Astrocyte (in vitro differentiated cells and primary cell): ENCODE data around the gene TPM4. TPM values are rescaled to one million over a fixed set of nuclear protein-coding genes. Genes with fewer than 3 reads are reported as not detected.

Experiments
- DNase-seq: peaks from one replicate; pipeline ENCODE4 v3.0.0-alpha.2; 2010; ENCODE audit warnings: low read depth
- FAIRE-seq: peaks from 2 replicates; lab custom pipeline; 2011; peaks lifted over from hg19 to GRCh38; lab: Jason Lieb, UNC
- H2AFZ ChIP-seq: 2 replicates; pipeline ENCODE4 v1.6.0; 2012; ENCODE audit warnings: low read depth, low read length, inconsistent platforms
- H3K27ac ChIP-seq: 2 replicates; pipeline ENCODE4 v1.5.1; 2011; ENCODE audit warnings: low read depth, low read length, inconsistent platforms
- H3K27me3 ChIP-seq: 2 replicates; pipeline ENCODE4 v1.6.0; 2011; ENCODE audit warnings: low read length, inconsistent platforms; ENCODE audit not compliant: insufficient read depth
- H3K36me3 ChIP-seq: 2 replicates; pipeline ENCODE4 v1.5.1; 2011; ENCODE audit warnings: low read length, inconsistent platforms; ENCODE audit not compliant: insufficient read depth
- H3K4me1 ChIP-seq: 2 replicates; pipeline ENCODE4 v1.5.1; 2011; ENCODE audit warnings: low read length, inconsistent platforms; ENCODE audit not compliant: insufficient read depth
- H3K4me2 ChIP-seq: 2 replicates; pipeline ENCODE4 v1.6.0; 2012; ENCODE audit warnings: low read length, inconsistent platforms
- H3K4me3 ChIP-seq: 2 replicates; pipeline ENCODE4 v1.5.1; 2011; ENCODE audit warnings: low read depth, mild to moderate bottlenecking, low read length, inconsistent platforms; ENCODE audit not compliant: insufficient read depth
- H3K79me2 ChIP-seq: 2 replicates; pipeline ENCODE4 v1.6.0; 2012; ENCODE audit warnings: mild to moderate bottlenecking, low read length, inconsistent platforms; ENCODE audit not compliant: insufficient read depth
- H3K9ac ChIP-seq: 2 replicates; pipeline ENCODE4 v1.6.0; 2012; ENCODE audit warnings: mild to moderate bottlenecking, low read length, inconsistent platforms
- H3K9me3 ChIP-seq: 2 replicates; pipeline ENCODE4 v1.5.1; 2012; ENCODE audit warnings: low read depth, mild to moderate bottlenecking, low read length, inconsistent platforms; ENCODE audit not compliant: insufficient read depth
- H4K20me1 ChIP-seq: 2 replicates; pipeline ENCODE4 v1.6.0; 2012; ENCODE audit warnings: low read length, inconsistent platforms; ENCODE audit not compliant: insufficient read depth
- H3K27ac Mint-ChIP-seq: one replicate; pipeline ENCODE4 v1.8.0; 2021; ENCODE audit warnings: mild to moderate bottlenecking, mixed read lengths; ENCODE audit not compliant: unreplicated experiment
- H3K27me3 Mint-ChIP-seq: one replicate; pipeline ENCODE4 v1.8.0; 2021; ENCODE audit warnings: low read depth, mixed read lengths; ENCODE audit not compliant: unreplicated experiment
- H3K36me3 Mint-ChIP-seq: one replicate; pipeline ENCODE4 v1.8.0; 2021; ENCODE audit warnings: low read depth, mixed read lengths; ENCODE audit not compliant: unreplicated experiment
- H3K4me1 Mint-ChIP-seq: one replicate; pipeline ENCODE4 v1.8.0; 2021; ENCODE audit warnings: low read depth, mixed read lengths; ENCODE audit not compliant: unreplicated experiment
- H3K4me3 Mint-ChIP-seq: one replicate; pipeline ENCODE4 v1.8.0; 2021; ENCODE audit warnings: mild to moderate bottlenecking, moderate library complexity, mixed read lengths; ENCODE audit not compliant: unreplicated experiment
- H3K9me3 Mint-ChIP-seq: one replicate; pipeline ENCODE4 v1.8.0; 2021; ENCODE audit warnings: mild to moderate bottlenecking, mixed read lengths; ENCODE audit not compliant: unreplicated experiment
- CTCF ChIP-seq: IDR thresholded peaks from 2 replicates; pipeline ENCODE4 v1.5.1; 2011; ENCODE audit warnings: low read depth, mild to moderate bottlenecking, inconsistent platforms, low read length, moderate library complexity; ENCODE audit not compliant: insufficient read depth
- EZH2 ChIP-seq: IDR thresholded peaks from 2 replicates; pipeline ENCODE4 v1.6.1; 2012; ENCODE audit warnings: mild to moderate bottlenecking, low read length, inconsistent platforms; ENCODE audit not compliant: insufficient read depth
- total RNA-seq: library from RNA; stranded (reverse); gene quantifications from 2 replicates; pipeline ENCODE4 v1.2.1, GENCODE V29; 2021

Gene TPM4
- total RNA-seq, 1 donor from 2014 or later = 811 TPM

GRCh38 chr19:16131648-16132047 lies 55.4 kb downstream of the TPM4 start:
- Mint-ChIP-seq H3K27ac (no peak overlapping the region), H3K36me3 (peaks cover 35% of the 10 kb centered on the region), H3K9me3 (peaks cover 3% of the 10 kb centered on the region), H3K4me3 (no peak overlapping the region), H3K27me3 (no peaks in the 10 kb centered on the region), H3K4me1 (no peaks in the 10 kb centered on the region)
- Histone ChIP-seq H3K9ac (no peak overlapping the region), H3K27me3 (no peaks in the 10 kb centered on the region), H3K79me2 (no peaks in the 10 kb centered on the region), H3K4me2 (no peak overlapping the region), H3K9me3 (no peaks in the 10 kb centered on the region), H3K4me3 (no peak overlapping the region), H4K20me1 (peaks cover 19% of the 10 kb centered on the region), H3K4me1 (no peaks in the 10 kb centered on the region), H2AFZ (no peak overlapping the region), H3K36me3 (peaks cover 19% of the 10 kb centered on the region), H3K27ac (no peak overlapping the region)
- FAIRE-seq = no peak
- TF ChIP-seq CTCF (no peak), EZH2 (no peak)
- DNase-seq = no peak

- no peaks in the 10 kb centered on the region for H3K79me2 ChIP-seq
- H3K36me3 Mint-ChIP-seq = peaks cover 31% of the 10 kb centered on the region
- TF ChIP-seq CTCF (no peak), EZH2 (no peak)
- no peak overlapping the region for H3K27ac Mint-ChIP-seq
- H3K4me2 ChIP-seq = no peak overlapping the region
- peaks cover 14% of the 10 kb centered on the region for H3K36me3 ChIP-seq
- no peaks in the 10 kb centered on the region for H3K4me1 Mint-ChIP-seq
- DNase-seq (no peak), FAIRE-seq (no peak)
- H3K27me3 ChIP-seq = no peaks in the 10 kb centered on the region
- H3K27ac ChIP-seq = no peak overlapping the region
- no peak overlapping the region for H3K4me3 ChIP-seq
- H3K9ac ChIP-seq = no peak overlapping the region
- peaks cover 19% of the 10 kb centered on the region for H4K20me1 ChIP-seq
- H3K4me3 Mint-ChIP-seq = no peak overlapping the region
- no peaks in the 10 kb centered on the region for H3K9me3 ChIP-seq
- H3K9me3 Mint-ChIP-seq = peaks cover 5% of the 10 kb centered on the region
- no peaks in the 10 kb centered on the region for H3K4me1 ChIP-seq
- peaks cover 7% of the 10 kb centered on the region for H3K27me3 Mint-ChIP-seq
- H2AFZ ChIP-seq = no peak overlapping the region
Measured at GRCh38 chr19:16133818-16134217, 57.5 kb downstream of the TPM4 start.

- peaks cover 30% of the 10 kb centered on the region for H3K36me3 Mint-ChIP-seq
Measured at GRCh38 chr19:16134510-16134909, 58.2 kb downstream of the TPM4 start.

More at GRCh38 chr19:16134510-16134909, 58.2 kb downstream of the TPM4 start:
- Mint-ChIP-seq H3K4me1 (no peaks in the 10 kb centered on the region), H3K9me3 (peaks cover 5% of the 10 kb centered on the region), H3K27me3 (peaks cover 7% of the 10 kb centered on the region), H3K4me3 (no peak overlapping the region), H3K27ac (no peak overlapping the region)
- no peak for FAIRE-seq
- TF ChIP-seq CTCF (no peak), EZH2 (no peak)
- Histone ChIP-seq H4K20me1 (peaks cover 19% of the 10 kb centered on the region), H3K79me2 (no peaks in the 10 kb centered on the region), H3K9ac (no peak overlapping the region), H3K9me3 (no peaks in the 10 kb centered on the region), H3K36me3 (peaks cover 14% of the 10 kb centered on the region), H3K4me2 (no peak overlapping the region), H3K4me1 (no peaks in the 10 kb centered on the region), H3K27me3 (no peaks in the 10 kb centered on the region), H3K4me3 (no peak overlapping the region), H2AFZ (no peak overlapping the region), H3K27ac (no peak overlapping the region)
- no peak for DNase-seq
